ENCODE results near the gene ADRA2B.

ADRA2B gene

DNA sequence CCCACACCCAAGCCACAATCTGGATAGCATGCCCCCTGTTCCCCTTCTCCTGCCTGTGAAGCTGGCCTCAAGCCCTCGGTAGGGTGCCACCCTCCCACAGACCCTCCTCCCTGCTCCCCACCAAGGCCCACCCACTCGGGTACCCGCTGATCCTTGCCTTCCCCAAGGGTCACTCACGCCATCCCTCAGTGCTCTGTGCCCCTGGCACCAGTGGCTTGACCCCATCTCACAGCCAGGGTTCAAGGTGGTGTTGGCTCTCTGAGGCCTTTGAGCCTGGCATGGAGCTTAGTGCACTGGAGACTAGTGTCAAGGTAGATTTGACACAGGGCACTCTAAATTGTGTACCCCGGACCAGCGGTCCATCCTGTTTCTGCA is 11.9 kb downstream of the ADRA2B start:
- DNase-seq (ENCODE audit: low read depth), result no peak

DNA sequence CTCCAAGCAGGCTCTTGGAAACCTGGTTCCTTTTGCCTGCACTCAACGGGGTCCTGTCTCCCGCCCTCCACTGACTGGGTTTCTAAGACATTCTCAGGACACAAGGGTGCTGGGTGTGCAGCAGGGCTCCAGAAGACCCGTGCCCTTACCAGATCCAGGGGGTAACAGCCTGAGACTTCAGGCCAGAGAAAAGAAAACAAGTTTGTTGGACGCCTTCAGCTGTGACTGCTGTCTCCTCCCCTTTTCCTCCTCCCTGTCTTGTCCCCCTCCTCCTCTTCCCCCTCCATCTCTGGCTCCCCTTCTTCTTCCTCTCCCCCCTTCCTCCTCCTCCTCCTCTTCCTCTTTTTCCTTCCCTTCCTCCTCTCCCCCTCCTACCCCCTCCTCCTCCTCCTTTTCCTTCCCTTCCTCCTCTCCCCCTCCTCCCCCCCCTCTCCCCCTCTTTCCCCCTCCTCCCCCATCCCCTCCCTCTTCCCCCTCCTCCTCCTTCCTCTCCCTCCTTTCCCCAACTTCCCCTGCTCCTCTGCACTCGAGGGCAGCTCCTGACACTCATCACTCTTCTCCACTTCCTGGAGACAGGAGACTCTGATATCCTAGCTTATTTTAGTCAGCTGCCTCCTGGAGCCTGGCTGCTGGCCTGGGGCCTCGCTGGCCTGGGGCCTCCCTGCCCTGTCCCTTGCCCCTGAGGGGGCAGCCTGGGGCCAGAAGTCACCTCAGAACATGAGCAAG is 12.4 kb downstream of the ADRA2B start:
- DNase-seq (ENCODE audit: low read depth), result no peak

DNA sequence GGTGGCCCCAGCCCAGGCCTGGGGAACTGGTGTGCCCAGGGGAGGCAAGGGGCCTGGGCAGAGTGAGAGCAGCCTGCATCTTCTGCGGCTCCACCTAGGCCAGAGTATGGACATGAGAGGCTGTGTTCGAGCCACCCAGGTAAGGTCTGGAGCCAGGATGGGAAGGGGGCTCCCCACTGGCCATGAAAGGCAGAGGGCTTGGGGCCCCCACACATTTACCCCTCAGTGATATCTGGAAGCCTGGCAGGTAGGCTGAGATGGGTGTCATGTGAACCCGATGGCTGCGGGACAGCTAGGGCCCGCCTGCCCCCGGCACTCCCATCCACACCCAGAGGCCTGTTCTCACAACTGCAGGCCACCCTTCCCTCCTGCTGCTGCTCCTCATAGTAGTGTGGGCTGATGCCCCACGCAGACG is 13.2 kb downstream of the ADRA2B start:
- DNase-seq (ENCODE audit: low read depth), result no peak

DNA sequence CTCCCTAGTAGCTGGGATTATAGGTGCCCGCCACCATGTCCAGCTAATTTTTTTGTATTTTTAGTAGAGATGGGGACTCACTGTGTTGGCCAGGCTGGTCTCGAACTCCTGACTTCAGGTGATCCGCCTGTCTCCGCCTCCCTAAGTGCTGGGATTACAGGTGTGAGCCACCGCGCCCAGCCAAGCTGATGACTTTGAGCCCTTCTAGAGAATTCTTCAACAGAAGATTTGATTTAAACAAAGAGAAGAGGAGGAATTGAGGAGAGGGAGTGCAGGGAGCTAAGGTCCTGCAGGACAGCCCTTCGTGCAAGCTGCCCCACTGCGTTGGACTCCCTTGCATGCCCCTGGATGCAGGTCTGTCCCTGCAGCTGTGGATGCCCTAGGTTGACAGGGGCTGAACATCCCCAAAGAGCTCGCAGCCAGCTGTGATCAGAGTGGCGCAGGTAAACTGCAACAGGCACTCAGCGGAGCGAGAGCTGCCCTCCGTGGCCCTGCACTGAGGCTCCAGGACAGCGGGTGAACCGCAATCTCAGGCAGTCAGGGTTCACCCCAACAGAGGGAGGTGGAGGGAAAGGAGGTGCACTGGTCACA is 13.7 kb downstream of the ADRA2B start:
- DNase-seq (ENCODE audit: low read depth), result no peak

DNA sequence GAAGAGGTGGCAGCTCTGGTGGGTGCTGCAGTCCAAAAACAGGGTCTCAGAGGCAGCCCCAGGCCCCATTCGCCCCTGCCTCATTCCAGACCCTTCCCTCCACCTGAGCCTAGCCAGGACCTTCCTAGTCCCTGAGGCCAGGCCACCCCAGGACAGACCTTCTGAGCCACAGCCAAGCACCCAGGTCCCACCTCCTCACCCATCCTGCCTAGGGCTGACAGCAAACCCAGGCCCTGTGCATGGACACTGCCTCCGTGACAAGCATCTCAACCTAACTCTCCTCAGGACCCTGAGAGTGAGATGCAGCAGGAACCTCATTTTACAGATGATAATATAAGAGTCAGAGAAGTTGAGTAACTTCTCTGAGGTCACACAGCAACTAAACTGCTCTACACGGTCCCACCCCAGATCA is 15.5 kb downstream of the ADRA2B start:
- DNase-seq (ENCODE audit: low read depth), result no peak

DNA sequence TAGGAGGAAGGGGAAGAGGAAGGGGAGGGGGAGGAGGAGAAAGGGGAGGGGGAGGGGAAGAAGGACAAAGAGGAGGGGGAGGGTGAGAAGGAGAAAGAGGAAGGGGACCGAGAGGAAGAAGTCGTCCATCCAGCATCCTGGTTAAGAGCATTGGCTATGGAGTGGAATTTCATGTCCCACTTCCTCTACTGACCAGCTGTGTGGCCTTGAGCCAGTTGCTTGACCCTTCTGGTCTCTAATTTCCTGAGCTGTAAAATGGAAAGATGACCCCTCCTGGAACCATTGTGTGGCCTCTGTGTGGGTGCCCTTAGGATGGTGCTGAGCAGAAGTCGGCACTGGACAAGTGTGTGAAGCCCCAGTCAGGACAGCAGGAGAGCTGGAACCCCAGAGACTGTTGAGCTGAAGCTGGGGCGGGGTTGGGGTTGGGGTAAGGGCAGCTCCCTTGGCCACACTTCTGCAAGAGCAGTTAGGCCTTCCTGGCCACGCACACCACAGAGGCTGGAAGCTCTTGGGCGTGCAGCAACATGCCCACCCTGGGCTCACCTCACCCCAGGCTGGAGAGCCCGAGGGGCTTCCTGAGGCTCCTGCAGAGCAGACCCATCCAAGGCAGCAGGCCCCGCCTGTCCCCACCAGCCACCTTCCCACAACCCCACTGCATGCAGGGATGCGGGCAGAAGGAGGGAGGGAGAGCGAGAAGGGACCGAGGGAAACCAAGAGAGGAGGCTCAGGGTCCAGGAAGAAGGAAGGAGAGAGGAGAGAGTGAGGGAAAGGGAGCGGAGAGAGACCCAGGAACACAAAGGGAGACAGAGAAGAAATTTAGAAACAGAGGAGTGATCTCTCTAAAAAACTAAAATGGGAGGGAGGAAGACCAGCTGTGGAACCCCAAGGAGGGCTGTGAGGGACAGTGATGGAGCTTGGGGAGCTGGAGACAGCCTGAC is 16.2 kb downstream of the ADRA2B start:
- no peak for DNase-seq (ENCODE audit: low read depth)

DNA sequence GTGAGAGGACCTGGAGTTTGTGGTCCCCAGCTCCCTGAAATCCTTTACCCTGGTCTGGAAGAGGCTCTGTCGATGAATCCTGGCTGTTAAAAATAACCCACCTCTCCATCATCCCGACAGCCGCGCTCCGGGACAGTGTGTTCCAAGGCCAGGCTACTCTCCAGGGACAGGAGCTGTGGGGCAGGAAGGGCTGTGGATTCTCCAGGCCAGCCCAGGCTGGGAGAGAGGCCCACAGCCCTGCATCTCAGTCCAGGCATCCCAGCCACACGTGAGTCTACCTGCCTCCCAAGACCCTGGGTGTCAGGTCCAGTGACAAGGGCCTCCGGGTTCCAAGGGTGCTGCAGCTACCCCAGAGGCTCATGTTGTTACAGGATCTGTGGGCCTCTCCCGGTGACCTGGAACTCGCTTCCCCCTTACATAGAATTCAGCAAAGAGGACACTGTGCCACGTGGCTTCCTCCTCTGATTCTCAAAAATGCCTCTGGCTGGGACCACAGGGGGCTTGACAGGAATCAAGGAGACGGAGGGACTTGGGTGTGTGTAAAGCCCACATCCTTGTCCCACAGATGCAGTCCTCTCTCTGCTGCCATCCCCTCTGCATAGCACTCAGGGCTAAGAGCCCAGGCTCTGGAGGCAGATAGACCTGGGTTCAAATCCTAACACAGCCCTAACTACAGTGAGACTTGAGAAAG is 17.3 kb downstream of the ADRA2B start:
- DNase-seq (ENCODE audit: low read depth), result no peak

DNA sequence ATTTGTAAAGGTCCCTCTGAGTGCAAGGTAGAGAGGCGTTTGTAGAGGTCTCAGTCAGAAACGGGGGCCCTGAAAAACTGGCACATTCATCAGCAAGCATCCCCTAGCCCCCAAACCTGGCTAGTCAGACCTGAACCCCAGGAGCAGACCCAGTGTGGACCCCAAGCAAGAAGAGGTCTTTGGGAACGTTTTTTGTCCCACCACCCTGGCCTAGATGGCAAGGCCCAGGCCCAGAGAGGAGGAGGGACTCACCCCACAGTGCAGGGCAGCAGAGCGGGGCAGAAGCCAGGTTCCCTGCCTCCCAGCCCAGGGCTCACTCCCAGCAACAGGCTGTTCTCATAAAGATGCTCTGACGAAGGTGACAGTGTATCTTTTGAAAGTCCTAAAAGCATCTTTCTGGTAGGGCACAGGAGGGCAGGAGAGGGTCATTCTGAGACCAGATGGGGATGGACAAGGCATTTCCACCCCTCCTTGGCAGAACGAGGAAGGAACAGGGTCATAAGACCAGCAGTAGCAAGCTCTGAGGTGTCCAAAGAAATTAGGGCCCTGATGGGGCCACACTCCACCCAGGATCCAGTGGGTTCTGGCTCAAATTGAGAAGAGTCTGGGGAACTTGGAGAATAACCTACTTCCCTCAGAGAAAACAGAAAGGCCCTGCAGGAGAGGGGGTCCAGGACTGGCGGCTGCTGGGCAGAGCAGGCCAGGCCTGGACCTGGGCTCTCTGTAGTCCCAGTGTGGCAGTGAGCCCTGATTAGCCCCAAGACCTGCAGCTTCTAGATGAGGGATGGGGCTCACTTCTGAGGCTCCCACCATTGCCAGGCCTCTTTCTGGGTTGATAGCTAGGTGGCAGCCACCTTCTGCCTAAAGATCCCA is 18.2 kb downstream of the ADRA2B start:
- no peak for DNase-seq (ENCODE audit: low read depth)

DNA sequence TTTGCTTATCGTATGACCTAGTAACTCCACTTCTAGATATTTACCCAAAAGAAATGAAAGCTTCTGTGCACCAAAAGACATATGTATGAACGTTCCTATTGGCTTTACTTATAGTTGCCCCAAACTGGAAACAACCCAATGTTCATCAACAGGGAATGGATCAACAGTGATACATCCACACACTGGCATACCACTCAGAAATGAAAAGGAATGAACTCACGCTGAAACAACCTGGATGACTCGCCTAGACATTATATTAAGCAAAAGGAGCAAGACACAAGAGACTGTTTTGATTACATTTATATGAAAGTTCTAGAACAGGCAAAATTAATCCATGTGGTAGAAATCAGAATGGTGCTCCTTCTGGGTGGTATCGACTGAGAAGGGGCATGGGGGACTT is 18.9 kb downstream of the ADRA2B start:
- no peak for DNase-seq (ENCODE audit: low read depth)

DNA sequence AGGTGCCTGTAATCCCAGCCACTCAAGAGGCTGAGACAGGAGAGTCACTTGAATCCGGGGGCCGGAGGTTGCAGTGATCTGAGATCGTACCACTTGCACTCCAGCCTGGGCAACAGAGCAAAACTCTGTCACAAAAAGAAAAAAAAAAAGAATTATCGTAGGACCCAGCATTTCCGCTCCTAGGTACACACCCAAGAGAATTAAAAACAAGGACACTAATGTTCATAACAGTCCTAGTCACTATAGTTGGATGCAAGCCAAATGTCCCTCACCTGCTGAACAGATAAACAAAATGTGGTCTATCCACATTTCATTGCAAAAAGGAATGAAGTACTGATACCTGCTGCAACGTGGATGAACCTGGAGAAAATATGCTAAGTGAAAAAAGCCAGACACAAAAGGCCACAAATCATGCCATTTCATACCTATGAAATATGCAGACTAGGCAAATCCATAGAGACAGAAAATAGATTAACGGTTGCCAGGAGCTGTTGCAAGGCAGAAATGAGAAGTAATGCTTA is 21.2 kb downstream of the ADRA2B start:
- DNase-seq (ENCODE audit: low read depth), result no peak

DNA sequence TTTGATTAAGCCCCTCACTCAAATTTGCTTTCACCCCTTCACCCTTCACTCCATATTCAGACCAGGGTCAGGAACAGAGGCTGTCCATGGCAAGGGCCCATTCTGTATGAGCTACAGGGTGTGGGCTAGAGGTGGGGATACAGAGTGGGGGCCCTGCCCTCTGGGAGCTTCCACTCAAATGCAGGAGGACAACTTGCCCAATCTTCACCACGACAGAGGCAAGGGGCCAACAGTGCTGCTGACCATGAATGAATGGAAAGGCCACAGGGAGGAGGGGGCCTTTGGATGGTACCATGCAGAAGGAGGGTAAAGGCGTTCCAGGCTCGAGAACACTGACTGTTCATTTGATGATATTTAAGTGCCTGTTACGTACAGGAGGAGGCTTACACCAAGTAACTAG is 22.8 kb downstream of the ADRA2B start:
- no peak for DNase-seq (ENCODE audit: low read depth)

DNA sequence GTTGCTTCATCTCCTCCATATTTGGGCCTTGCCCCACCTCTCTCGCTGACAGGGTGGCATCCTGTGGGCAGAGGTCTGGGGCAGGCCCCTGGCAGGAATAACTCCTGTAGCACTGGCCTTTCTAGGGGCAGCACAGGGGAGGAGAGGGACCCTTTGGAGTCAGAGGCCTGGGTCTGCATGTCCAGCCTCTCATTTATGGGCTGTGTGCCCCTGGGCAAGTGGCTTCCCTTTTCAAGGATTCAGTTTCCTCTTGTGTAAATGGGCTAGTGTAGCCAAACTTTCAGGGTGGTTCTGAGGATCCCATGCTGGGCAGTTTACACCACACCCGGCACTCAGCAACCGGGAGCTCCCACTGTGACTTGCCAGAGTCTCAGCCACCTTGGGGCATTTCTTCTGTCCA is 23.4 kb downstream of the ADRA2B start:
- no peak for DNase-seq (ENCODE audit: low read depth)

DNA sequence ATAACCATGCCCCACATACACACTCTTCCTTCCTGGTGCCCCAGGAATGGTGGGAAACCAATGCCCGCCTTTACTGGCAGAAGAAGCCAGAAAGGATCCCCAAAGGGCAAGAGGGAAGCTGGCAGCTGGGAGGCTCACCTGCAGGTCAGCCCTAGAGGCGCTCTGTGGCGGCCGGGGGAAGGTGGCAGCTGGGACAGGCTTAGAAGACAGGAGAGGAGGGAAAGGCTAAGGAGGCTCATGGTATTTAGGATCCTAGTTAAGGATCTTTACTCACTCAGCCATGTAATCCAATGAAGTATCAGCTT is 23.8 kb downstream of the ADRA2B start:
- no peak for DNase-seq (ENCODE audit: low read depth)

DNA sequence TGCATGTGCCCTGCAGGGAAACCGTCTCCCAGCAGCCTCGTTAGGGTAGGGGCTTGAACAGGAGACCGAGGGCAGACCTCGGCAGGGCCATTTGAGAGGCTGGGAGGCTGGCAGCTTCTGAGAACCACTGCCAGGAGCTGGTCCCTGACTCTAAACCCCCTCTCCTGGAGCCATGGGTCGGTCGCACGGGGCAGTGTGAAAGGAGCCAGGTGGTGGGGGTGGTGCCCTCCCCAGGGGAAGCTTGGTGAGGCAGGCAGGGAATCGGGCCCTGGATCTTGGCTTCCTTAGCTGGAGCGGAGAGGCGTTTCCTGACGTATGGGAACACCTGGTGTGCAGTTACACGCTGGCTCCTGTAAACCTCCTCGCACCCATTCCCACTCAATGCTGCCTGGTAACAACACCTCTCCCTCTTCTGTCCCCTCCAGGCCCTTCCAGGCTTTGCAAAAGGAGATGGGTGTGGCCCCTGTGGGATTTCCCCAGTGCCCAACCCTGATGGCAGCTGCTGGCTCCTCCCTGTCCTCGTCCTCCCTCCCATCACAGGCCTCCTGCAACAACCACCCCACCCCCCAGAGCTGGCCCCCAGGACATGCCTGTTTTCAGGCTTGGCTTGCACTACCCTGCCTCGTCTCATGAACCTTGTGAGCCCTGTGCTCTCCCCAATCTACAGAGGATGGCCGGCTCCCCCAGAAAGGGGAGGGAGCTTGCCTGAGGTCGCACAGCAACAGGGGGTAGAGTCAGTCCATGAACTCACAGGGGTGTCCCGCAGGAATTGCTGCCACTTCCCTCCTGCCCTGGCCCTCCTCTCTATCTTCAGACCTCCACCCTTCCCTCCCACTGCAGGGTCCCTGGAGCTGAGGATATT is 24.4 kb downstream of the ADRA2B start:
- DNase-seq (ENCODE audit: low read depth), result no peak

DNA sequence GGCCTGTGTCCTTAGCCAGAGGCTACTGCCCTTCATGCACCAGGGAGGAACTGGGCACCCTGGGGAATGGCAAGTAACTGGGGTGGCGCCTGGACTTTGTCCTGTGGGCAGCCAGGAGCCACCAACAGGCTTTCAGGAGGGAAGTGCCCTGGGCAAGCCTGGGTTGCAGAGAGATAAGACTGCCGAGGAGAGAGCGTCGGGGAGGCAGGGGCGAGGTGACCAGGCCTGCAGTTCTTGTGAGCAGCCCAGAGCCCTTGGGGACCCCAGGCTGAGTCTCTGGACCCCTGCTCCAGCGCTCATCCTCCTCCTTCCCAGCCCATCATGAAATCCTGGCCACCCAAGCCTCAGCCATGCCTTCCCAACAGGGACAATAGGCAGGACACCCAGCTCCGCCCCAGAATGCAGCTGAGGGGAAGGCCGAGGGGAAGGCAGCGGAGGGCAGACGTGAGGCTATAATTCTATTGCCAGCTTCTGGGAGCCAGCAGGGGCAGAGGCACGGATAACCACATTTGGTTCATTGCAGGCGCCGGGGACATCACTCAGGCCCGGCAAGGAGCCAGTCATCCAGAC is 25.1 kb downstream of the ADRA2B start:
- no peak for DNase-seq (ENCODE audit: low read depth)

DNA sequence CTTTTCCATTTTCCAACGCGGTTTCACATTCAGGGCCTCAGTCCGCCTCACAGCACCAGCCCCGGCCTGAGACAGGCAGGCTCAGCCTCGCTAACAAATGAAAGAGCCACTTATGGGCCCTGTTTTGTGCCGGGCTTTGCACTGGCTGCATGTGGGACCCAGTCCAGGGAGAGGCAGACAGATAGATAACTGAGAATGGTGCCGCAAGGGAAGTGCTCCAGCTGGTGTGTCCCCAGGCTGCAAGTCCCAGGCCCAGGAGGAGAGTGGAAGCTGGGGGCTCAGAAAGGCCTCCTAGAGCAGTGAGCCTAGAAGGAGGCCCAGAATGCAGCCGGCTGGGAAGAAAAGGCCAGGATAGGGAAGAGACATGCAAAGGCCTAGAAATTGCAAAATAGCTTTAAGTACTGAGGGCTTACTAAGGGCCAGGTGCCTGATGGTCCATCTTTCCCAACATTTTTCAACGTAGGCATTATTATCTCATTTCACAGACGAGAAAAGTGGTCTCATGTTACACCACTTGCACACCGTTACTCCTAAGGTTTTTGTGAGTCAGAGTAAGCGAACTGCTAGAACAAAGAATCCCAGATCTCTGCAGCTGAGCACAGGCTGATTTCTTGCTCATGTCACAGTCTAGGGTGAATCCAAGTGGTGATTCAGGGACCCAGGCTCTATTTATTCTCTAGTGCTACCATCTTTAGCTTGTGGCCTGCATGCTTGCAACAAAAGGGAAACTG is 26.0 kb downstream of the ADRA2B start:
- DNase-seq (ENCODE audit: low read depth), result peak; percentile 61

DNA sequence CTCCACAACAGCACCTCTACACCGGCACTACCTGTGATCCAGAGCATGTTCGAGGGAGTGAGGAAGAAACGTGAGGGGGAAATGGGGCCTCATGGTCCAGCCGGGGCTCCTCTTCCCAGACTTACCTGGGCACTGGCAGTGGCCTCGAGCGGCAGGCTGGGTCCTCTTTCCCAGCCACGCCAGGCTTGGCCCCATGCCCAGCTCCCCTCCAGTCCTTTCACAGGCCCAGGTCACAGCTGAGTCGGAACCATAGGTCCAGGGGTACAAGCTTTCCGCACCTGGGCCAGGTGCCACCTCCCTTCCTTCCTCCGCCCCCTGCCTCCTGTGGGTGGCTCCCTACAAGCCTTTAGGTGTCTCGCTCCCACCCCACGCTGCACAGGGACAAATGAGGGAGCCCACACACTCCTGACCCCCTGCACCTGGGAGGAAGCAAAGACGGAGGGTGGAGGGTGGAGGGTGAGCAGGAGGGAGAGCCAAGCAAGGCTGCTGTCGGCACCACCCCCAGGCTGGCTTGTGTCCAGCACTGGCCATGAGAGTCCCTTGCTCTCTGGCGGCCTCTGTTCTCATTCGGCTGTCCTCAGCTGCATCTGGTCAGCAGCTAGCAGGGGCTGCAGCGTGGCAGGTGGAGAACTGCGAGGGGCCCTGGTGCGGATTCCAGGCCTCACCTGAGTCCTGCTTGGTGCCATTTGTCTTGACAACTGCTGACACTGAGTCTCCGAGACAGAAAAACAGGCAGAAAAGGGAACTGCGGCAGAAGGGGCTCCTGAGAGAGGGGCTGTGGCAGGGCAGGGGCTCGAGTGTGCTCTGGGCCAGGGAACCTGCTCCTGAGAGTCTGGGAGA is 26.8 kb downstream of the ADRA2B start:
- DNase-seq (ENCODE audit: low read depth), result no peak

Measured in non-pigmented ciliary epithelial cell (primary cell).